Measurements from ENCODE around the gene GPA33.

The GPA33 gene

GRCh38 chr1:167090314-167090942, at the start of gene GPA33:
Gene GPA33 (minus strand): TSS chr1:167090377. CDS start chr1:167090287, 90 bp downstream.
- Histone ChIP-seq H3K27me3 (ENCODE audit: low read depth, low read length) (no peaks in the 10 kb centered on the region), H3K4me1 (ENCODE audit: control insufficient read depth in 1 of 2, insufficient read depth in 2 of 2, low read length in 2 of 2) (no peaks in the 10 kb centered on the region), H3K27ac (ENCODE audit: low read length) (peak within 1 kb of the TSS; percentile 85), H3K9me3 (ENCODE audit: control insufficient read depth in 1 of 2, low read length in 2 of 2) (no peaks in the 10 kb centered on the region), H3K4me3 (ENCODE audit: low read depth in 1 of 2, low read length in 2 of 2) (peak within 1 kb of the TSS in 1 of 2 donors; percentile 49), H3K36me3 (ENCODE audit: control insufficient read depth in 1 of 2, insufficient read depth in 2 of 2, low read length in 2 of 2) (no peaks in the 10 kb centered on the region)

DNA sequence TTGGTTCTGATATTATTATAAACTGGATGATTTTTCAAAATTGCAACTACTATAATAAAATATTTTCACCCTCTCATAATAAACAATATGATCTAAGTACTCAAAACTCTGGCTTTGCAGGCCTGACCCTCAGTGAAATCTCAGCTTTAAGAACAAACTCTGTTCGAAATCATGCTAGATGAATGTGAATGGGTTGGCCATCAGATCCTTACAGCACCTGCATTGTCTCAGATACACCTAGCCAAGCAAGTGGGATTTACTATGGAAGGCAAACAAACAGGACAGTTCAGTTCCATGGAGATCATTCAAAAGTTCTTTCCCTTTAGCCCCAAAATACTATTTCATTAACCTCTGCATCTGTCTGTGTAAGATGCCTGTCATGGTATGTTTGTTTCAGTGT, 48.5 kb upstream of the GPA33 start:
- Histone ChIP-seq H3K36me3 (ENCODE audit: control insufficient read depth in 1 of 2, insufficient read depth in 2 of 2, low read length in 2 of 2) (no peaks in the 10 kb centered on the region), H3K9me3 (ENCODE audit: control insufficient read depth in 1 of 2, low read length in 2 of 2) (no peaks in the 10 kb centered on the region), H3K4me1 (ENCODE audit: control insufficient read depth in 1 of 2, insufficient read depth in 2 of 2, low read length in 2 of 2) (no peaks in the 10 kb centered on the region), H3K27ac (ENCODE audit: low read length) (no peak overlapping the region), H3K4me3 (ENCODE audit: low read depth in 1 of 2, low read length in 2 of 2) (no peak overlapping the region), H3K27me3 (ENCODE audit: low read depth, low read length) (no peaks in the 10 kb centered on the region)

- Histone ChIP-seq H3K27ac (ENCODE audit: low read length) (no peak overlapping the region), H3K27me3 (ENCODE audit: low read depth, low read length) (no peaks in the 10 kb centered on the region), H3K4me1 (ENCODE audit: control insufficient read depth in 1 of 2, insufficient read depth in 2 of 2, low read length in 2 of 2) (no peaks in the 10 kb centered on the region), H3K36me3 (ENCODE audit: control insufficient read depth in 1 of 2, insufficient read depth in 2 of 2, low read length in 2 of 2) (no peaks in the 10 kb centered on the region), H3K4me3 (ENCODE audit: low read depth in 1 of 2, low read length in 2 of 2) (no peak overlapping the region), H3K9me3 (ENCODE audit: control insufficient read depth in 1 of 2, low read length in 2 of 2) (no peaks in the 10 kb centered on the region)
These were observed 47.8 kb upstream of the GPA33 start for GRCh38 chr1:167137793-167138510.

GRCh38 chr1:167137332-167137781, 47.2 kb upstream of the GPA33 start:
- H3K27ac ChIP-seq (ENCODE audit: low read length): no peak overlapping the region
- no peaks in the 10 kb centered on the region for H3K36me3 ChIP-seq (ENCODE audit: control insufficient read depth in 1 of 2, insufficient read depth in 2 of 2, low read length in 2 of 2)
- no peaks in the 10 kb centered on the region for H3K4me1 ChIP-seq (ENCODE audit: control insufficient read depth in 1 of 2, insufficient read depth in 2 of 2, low read length in 2 of 2)
- H3K27me3 ChIP-seq (ENCODE audit: low read depth, low read length): no peaks in the 10 kb centered on the region
- no peaks in the 10 kb centered on the region for H3K9me3 ChIP-seq (ENCODE audit: control insufficient read depth in 1 of 2, low read length in 2 of 2)
- H3K4me3 ChIP-seq (ENCODE audit: low read depth in 1 of 2, low read length in 2 of 2): no peak overlapping the region

- H3K27ac ChIP-seq (ENCODE audit: low read length): no peak overlapping the region
- H3K27me3 ChIP-seq (ENCODE audit: low read depth, low read length): no peaks in the 10 kb centered on the region
- no peaks in the 10 kb centered on the region for H3K36me3 ChIP-seq (ENCODE audit: control insufficient read depth in 1 of 2, insufficient read depth in 2 of 2, low read length in 2 of 2)
- H3K4me1 ChIP-seq (ENCODE audit: control insufficient read depth in 1 of 2, insufficient read depth in 2 of 2, low read length in 2 of 2): no peaks in the 10 kb centered on the region
- no peaks in the 10 kb centered on the region for H3K9me3 ChIP-seq (ENCODE audit: control insufficient read depth in 1 of 2, low read length in 2 of 2)
- H3K4me3 ChIP-seq (ENCODE audit: low read depth in 1 of 2, low read length in 2 of 2): no peak overlapping the region
These were observed 46.6 kb upstream of the GPA33 start for GRCh38 chr1:167136806-167137205.

- no peaks in the 10 kb centered on the region for H3K36me3 ChIP-seq (ENCODE audit: control insufficient read depth in 1 of 2, insufficient read depth in 2 of 2, low read length in 2 of 2)
- H3K9me3 ChIP-seq (ENCODE audit: control insufficient read depth in 1 of 2, low read length in 2 of 2): no peaks in the 10 kb centered on the region
- H3K4me3 ChIP-seq (ENCODE audit: low read depth in 1 of 2, low read length in 2 of 2): no peak overlapping the region
- H3K4me1 ChIP-seq (ENCODE audit: control insufficient read depth in 1 of 2, insufficient read depth in 2 of 2, low read length in 2 of 2): no peaks in the 10 kb centered on the region
- H3K27ac ChIP-seq (ENCODE audit: low read length): no peak overlapping the region
- H3K27me3 ChIP-seq (ENCODE audit: low read depth, low read length): no peaks in the 10 kb centered on the region
These were observed 46.0 kb upstream of the GPA33 start for GRCh38 chr1:167136191-167136614.

GRCh38 chr1:167135281-167135840, 45.2 kb upstream of the GPA33 start:
- H3K36me3 ChIP-seq (ENCODE audit: control insufficient read depth in 1 of 2, insufficient read depth in 2 of 2, low read length in 2 of 2): no peaks in the 10 kb centered on the region
- no peaks in the 10 kb centered on the region for H3K9me3 ChIP-seq (ENCODE audit: control insufficient read depth in 1 of 2, low read length in 2 of 2)
- H3K27me3 ChIP-seq (ENCODE audit: low read depth, low read length): no peaks in the 10 kb centered on the region
- no peak overlapping the region for H3K27ac ChIP-seq (ENCODE audit: low read length)
- H3K4me3 ChIP-seq (ENCODE audit: low read depth in 1 of 2, low read length in 2 of 2): no peak overlapping the region
- no peaks in the 10 kb centered on the region for H3K4me1 ChIP-seq (ENCODE audit: control insufficient read depth in 1 of 2, insufficient read depth in 2 of 2, low read length in 2 of 2)

- no peaks in the 10 kb centered on the region for H3K4me1 ChIP-seq (ENCODE audit: control insufficient read depth in 1 of 2, insufficient read depth in 2 of 2, low read length in 2 of 2)
- H3K9me3 ChIP-seq (ENCODE audit: control insufficient read depth in 1 of 2, low read length in 2 of 2): no peaks in the 10 kb centered on the region
- H3K36me3 ChIP-seq (ENCODE audit: control insufficient read depth in 1 of 2, insufficient read depth in 2 of 2, low read length in 2 of 2): no peaks in the 10 kb centered on the region
- no peak overlapping the region for H3K27ac ChIP-seq (ENCODE audit: low read length)
- no peak overlapping the region for H3K4me3 ChIP-seq (ENCODE audit: low read depth in 1 of 2, low read length in 2 of 2)
- H3K27me3 ChIP-seq (ENCODE audit: low read depth, low read length): no peaks in the 10 kb centered on the region
These were observed 42.3 kb upstream of the GPA33 start for GRCh38 chr1:167132301-167133010.

DNA sequence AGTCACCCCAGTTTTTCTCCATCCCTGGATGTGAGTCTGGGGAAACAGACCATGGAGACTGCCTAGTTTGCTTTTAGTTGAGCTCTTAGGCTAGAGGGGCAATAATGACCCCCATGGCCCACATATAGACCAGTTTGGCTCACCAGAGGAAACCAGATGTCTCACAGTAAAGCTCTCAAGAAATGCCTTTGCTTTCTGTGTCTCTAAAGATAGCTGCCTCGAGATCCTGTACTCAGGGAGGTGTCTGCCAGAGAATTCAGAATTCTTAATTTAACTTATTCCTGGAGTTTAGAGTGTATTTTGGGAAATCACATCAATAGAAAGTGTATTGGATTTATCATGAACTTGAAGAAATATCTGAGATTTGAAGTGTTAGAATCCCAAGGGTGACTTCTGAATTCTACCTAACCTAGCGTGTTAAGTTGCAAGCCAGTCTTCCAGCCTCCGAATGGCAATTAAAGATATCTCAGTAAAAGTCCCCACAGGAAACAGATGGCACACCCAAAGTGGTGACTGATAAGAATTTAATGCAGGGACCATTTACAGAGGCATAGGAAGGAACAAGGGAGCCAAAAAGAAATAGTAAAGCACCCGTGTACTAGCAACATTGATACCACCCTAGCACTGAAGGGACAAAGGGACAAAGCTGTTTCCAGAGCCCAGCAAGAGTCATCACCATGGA, 40.8 kb upstream of the GPA33 start:
- H3K27ac ChIP-seq (ENCODE audit: low read length): no peak overlapping the region

GRCh38 chr1:167128261-167129227, 38.4 kb upstream of the GPA33 start:
- no peak overlapping the region for H3K27ac ChIP-seq (ENCODE audit: low read length)
- no peaks in the 10 kb centered on the region for H3K9me3 ChIP-seq (ENCODE audit: control insufficient read depth in 1 of 2, low read length in 2 of 2)
- H3K27me3 ChIP-seq (ENCODE audit: low read depth, low read length): no peaks in the 10 kb centered on the region
- H3K36me3 ChIP-seq (ENCODE audit: control insufficient read depth in 1 of 2, insufficient read depth in 2 of 2, low read length in 2 of 2): no peaks in the 10 kb centered on the region
- H3K4me1 ChIP-seq (ENCODE audit: control insufficient read depth in 1 of 2, insufficient read depth in 2 of 2, low read length in 2 of 2): no peaks in the 10 kb centered on the region
- no peak overlapping the region for H3K4me3 ChIP-seq (ENCODE audit: low read depth in 1 of 2, low read length in 2 of 2)

More for the DNA sequence above, 40.8 kb upstream of the GPA33 start:
- Histone ChIP-seq H3K36me3 (ENCODE audit: control insufficient read depth in 1 of 2, insufficient read depth in 2 of 2, low read length in 2 of 2) (no peaks in the 10 kb centered on the region), H3K9me3 (ENCODE audit: control insufficient read depth in 1 of 2, low read length in 2 of 2) (no peaks in the 10 kb centered on the region), H3K27me3 (ENCODE audit: low read depth, low read length) (no peaks in the 10 kb centered on the region), H3K4me1 (ENCODE audit: control insufficient read depth in 1 of 2, insufficient read depth in 2 of 2, low read length in 2 of 2) (no peaks in the 10 kb centered on the region), H3K4me3 (ENCODE audit: low read depth in 1 of 2, low read length in 2 of 2) (no peak overlapping the region)

Data from muscle layer of duodenum (tissue), 2 donors.